Stimulated activated CD4-positive, alpha-beta T cell treated with anti-CD3 and anti-CD28 coated beads, Interleukin-12 subunit alpha, Interleukin-12 subunit beta, amount 100 ng/mL, for 48 hours (primary cell): ENCODE results near the gene ADRA2A.
A peak's percentile ranks its signal among the peaks of the same experiment; 100 is the strongest.

ENCODE experiments used
- DNase-seq, 3 donors: peaks; one replicate each; pipeline ENCODE4 v3.0.0-alpha.2; 2020; ENCODE audit warnings: low read depth in 2 of 3, low spot score in 1 of 3

ADRA2A gene

DNA sequence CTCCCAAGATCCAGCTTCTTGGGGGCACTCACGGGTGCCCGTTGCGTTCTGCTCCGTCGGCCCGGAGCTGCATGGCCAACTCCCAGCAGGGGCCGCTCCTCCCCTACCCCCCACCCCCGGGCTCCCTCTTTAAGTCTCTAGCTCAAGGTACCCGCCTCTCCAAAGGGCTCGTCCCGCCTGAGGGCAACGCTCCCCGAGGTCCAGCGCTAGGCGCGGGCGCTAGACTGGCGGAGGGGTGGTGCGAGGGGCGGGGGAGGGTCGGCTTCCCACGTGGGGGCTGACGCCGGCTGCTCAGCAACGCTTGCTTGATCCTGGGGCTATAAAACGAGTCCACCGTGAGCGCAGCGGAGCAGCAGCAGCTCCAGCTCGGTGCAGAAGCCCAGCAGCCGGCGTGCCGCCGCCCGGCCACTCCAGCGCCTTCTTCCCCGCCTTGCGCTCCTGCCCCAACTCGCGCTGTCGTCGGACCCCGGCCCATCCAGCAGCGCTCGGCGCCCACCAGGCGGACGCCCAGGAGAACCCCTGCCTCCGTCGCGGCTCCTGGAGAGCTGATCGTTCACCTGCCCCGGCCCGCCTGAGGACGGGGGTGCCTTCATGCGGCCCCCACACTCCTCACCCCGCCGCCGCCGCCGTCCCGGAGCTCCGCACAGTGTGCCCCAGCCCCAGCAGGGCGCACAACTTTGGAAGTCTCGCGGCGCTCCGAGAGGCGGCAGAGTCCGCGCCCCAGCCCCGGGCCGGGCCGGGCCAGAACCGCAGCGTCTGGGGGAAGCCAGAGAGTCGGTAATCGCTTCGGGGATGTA is at the start of gene ADRA2A:
Gene ADRA2A (plus strand): TSS at position 348 of the 797 bp plus-strand sequence. CDS start 968 bp downstream, outside the sequence.
- DNase-seq, result peak in 1 of 3 donors; percentile 6

DNA sequence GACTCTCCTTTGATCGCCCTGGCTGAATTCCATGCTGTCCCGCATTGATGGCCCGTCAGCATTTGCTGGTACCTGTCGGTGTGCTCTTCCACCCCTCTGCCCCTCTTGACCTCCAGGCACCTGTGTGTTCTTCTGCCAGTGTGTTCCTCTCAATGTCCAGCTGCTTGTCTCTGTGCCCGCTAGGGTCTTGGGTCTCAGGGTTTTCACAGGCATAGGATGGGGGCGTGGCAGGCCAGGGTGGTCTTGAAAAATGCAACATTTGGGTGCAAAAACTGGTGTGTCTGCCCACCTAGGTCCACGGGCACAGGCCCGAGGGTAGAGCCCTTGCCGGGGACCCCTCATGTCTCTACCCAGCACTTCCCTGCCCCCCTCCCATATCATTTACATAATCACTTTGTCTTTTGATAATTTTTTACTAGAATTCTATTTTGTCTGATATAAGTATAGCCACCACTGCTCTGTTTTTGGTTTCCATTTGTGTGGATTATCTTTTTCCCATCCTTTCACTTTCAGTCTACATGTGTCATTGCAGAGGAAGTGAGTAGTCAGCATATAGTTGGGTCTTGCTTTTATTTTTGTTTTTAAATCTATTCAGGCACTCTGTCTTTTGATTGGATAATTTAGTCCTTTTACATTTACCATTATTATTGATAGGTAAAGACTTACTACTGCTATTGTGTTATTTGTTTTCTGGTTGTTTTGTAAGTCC is 46.6 kb upstream of the ADRA2A start:
- no peak for DNase-seq

DNA sequence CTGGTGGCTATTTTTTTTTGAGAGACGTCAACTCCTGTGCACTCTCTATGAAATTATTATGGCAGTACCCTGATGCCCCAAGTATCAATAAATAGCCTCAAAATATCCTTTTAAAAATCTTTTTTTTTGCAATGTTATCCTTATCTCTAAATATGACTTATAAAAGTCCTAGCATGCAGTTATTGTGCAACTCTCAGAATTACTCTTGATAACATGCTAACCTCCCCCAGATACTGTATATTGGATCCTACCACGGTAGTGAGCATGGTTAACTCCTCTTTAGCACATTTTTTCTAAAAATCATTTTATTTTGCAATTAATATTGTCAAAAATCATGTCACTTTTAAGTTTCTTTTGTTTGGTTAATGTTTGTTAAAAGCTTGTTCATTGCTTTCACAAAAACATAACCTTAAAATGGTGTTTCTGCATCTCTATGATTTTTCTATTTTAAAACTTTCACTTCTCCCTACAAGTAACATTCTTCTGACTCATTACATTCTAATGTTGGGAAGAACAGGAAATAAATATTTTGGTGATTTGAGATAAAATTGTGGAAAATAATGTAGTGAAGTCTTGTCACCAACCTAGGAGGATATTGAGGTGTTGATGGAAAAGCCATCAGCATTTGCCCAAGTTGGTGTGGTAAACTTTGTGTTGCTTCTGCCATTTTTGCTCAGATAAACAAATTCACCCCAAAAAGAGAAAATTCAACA is 42.1 kb upstream of the ADRA2A start:
- DNase-seq, result no peak

DNA sequence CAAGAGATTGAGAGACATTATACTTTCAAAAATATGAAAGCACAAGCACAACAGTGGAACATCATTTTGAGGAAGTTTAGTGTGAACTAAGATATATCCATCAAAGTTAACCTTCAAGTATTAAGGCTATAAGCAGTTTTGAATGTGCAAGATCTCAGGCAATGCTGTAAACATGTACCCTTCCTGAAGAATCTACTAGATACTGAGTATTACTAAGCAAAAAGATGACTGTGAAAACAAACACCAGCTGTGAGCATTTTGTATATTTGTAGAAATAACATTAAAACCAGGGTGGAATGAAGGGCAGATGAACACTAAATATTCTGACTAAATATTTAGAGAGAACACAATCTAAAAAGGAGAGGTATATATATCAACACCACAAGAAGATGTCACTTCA is 41.3 kb upstream of the ADRA2A start:
- no peak for DNase-seq

DNA sequence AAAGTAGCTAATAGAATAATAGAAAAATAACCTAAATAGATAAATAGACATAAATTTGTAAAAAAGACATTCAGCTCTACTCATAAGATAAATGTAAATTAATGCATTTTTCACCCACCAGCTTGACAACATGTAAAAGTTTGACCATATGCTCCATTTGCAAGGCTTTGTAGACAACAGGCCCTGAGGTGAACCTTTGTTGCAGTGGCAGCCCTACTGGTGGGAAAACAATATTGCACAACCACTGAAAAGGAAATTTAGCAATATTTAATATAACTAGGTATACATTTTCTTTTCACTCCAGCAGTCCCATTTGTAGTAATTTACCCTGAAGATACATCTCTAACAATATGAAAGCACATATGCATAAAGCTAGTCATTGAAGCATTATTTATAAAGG is 39.0 kb upstream of the ADRA2A start:
- no peak for DNase-seq

DNA sequence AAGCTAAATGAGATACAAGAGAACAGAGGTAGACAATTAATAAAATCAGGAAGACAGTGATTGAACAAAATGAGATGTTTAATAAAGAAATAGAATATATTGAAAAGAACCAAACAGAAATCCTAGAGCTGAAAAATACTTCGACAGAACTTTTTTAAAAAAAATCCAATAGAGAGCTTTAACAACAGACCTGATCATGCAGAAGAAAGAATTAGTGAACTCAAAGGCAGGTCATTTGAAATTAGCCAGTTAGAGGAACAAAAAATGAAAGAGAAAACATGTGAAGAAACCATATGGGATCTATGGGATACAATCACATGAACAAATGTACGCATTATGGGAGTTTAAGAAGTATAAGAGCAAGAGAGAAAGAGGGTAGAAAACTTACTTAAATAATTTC is 37.3 kb upstream of the ADRA2A start:
- no peak for DNase-seq

DNA sequence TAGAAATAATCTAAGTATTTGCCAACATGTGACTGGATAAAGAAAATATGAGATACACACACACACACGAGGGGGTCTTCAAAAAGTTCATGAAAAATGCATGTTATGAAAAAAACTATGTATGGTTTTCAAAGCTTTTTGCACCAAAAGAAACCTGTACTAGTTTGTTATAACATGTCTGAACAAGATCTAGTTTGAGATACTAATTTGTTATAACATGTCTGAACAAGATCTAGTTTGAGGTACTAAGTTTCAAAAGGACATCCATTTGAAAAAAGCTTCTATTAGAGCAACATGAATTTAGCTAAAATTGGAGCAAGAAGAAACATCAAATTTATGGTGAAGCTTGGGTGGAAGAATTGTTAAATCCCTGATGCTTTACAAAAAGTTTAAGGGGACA is 19.8 kb upstream of the ADRA2A start:
- DNase-seq, result no peak

DNA sequence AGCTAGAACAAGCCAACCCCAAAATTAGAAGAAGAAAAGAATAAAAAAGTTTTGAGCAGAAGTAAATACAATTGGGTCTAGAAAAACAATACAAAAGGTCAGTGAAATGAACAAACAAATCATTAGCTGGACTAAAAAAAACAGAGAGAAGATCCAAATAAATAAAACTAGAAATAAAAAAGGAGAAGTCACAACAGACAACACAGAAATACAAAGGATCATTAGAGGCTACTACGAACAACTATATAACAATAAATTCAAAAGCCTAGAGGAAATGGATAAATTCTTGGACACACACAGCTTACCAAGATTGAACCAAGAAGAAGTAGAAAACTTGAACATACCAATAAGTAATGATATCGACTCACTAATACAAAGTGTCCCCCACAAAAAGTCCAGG is 13.4 kb upstream of the ADRA2A start:
- no peak for DNase-seq

DNA sequence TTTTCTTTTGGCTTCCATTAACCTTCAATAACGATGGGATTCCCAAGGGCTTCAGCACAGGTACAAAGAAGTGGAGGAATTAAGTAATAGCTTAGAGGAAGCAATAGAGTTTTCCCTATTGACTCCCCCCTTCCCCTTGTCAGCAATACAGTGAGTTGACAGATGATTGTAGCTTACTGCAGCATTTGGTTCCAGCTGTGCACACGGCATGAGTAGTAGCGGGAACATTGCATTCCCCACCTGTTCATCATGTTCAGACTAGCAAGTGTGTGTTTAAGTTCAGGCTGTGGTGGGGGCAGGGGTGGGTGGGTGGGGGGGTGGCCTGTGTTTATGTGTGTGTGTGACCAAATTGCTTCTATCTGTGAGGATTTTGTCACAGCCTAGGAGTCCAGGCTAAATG is 4.6 kb upstream of the ADRA2A start:
- DNase-seq, result no peak

DNA sequence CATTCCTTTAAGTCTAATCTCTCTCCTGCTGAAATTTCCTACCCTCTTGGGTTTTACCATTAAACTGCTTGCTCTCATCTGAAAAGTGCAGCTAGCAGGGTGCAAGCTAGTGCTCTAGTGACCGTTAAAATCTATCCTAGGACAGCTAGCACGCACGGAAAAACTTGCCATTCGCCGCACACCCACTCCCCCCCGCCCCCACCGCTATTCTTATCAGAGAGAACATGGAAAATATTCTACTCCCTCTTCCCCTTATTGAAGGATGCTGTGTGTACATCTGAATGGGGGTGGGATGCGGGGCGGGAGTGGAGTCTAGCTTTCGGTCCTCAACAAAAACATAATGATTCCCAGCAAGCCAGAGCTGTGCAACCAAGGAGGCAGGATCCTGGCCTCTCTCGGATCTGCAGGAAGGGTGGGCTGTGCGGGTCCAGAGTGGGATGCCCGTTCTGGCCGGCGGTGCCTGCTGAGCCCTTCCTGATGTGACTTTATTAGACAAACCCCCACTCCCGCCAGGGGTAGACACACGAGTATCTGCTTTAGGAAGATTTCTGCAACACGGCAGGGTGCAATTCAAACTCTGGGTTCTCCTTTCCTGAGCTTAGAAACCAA is 1.1 kb upstream of the ADRA2A start:
- no peak for DNase-seq

DNA sequence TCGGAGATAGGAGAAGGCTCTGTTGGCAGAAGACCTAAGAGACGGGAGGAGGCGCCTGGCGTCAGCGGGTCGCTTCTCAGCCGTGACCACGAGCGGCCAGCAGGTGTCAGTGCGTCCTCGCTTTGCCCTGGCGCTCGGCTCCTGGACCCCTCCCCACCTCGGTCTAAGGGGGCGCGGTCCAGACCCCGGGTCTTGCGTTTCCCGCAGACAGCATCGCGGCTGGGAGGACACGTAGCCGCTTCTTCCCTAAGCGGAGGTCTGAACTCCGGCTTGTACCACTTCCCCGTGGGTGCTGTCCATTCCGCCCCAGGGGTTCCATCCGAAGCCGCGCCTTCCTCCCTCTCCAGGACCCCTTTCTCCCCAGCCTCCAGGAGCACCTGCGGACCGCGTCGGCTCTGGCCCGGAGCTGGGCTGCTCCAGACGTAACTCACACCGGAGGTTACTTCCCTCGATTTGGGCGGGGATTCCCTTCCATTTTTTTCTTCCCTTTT is 593 bp upstream of the ADRA2A start:
- DNase-seq, result peak; percentile 18 to 47 (median 41)

DNA sequence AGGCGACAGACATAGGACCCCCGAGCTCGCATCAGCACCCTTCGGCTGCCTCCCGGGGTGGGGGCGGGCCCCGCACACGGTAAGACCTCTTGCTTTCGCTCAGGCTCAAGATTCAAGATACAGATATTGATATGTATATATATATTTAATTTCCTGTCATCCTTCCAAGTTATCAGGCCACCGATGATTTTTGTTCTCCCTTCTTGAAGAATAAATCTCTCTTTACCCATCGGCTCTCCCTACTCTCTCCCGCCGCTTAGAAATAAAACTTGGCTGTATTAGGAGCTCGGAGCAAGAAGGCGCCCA is 603 bp downstream of the ADRA2A start:
- DNase-seq, result no peak

DNA sequence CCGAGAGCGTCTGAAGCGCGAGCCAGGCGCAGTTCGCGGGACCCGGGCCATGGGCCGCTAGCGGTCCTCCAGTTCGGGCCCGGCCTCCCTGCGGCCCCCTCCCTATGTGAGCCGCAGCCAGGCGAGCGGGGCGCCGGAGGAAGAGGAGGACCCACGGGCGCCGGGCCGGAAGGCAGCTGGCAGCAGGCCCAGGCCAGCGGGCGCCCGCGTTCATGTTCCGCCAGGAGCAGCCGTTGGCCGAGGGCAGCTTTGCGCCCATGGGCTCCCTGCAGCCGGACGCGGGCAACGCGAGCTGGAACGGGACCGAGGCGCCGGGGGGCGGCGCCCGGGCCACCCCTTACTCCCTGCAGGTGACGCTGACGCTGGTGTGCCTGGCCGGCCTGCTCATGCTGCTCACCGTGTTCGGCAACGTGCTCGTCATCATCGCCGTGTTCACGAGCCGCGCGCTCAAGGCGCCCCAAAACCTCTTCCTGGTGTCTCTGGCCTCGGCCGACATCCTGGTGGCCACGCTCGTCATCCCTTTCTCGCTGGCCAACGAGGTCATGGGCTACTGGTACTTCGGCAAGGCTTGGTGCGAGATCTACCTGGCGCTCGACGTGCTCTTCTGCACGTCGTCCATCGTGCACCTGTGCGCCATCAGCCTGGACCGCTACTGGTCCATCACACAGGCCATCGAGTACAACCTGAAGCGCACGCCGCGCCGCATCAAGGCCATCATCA is 1.1 kb downstream of the ADRA2A start:
- DNase-seq, result peak in 1 of 3 donors; percentile 5

DNA sequence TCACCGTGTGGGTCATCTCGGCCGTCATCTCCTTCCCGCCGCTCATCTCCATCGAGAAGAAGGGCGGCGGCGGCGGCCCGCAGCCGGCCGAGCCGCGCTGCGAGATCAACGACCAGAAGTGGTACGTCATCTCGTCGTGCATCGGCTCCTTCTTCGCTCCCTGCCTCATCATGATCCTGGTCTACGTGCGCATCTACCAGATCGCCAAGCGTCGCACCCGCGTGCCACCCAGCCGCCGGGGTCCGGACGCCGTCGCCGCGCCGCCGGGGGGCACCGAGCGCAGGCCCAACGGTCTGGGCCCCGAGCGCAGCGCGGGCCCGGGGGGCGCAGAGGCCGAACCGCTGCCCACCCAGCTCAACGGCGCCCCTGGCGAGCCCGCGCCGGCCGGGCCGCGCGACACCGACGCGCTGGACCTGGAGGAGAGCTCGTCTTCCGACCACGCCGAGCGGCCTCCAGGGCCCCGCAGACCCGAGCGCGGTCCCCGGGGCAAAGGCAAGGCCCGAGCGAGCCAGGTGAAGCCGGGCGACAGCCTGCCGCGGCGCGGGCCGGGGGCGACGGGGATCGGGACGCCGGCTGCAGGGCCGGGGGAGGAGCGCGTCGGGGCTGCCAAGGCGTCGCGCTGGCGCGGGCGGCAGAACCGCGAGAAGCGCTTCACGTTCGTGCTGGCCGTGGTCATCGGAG is 1.8 kb downstream of the ADRA2A start:
- DNase-seq, result no peak

DNA sequence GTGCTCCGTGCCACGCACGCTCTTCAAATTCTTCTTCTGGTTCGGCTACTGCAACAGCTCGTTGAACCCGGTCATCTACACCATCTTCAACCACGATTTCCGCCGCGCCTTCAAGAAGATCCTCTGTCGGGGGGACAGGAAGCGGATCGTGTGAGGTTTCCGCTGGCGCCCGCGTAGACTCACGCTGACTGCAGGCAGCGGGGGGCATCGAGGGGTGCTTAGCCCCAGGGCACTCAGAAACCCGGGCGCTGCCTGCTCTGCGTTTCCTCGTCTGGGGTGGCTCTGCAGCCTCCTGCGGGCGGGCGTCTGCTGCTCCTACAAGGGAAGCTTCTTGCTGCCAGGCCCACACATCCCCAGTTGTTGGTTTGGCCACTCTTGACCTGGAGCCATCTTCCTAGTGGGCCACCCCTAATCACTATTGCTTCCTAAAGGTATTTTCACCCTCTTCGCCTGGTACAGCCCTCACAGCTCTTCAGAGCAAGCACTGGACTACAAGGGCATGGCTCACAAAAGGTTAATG is 2.5 kb downstream of the ADRA2A start:
- no peak for DNase-seq

DNA sequence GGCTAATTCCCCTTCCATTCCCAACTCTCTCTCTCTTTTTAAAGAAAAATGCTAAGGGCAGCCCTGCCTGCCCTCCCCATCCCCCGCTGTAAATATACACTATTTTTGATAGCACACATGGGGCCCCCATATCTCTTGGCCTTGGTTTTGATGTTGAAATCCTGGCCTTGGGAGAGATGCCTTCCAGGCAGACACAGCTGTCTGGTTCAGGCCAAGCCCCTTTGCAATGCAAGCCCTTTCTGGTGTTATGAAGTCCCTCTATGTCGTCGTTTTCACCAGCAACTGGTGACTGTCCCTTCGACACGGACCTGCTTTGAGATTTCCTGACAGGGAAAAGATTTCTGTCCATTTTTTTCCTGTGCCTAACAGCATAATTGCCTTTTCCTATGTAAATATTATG is 3.0 kb downstream of the ADRA2A start:
- no peak for DNase-seq

DNA sequence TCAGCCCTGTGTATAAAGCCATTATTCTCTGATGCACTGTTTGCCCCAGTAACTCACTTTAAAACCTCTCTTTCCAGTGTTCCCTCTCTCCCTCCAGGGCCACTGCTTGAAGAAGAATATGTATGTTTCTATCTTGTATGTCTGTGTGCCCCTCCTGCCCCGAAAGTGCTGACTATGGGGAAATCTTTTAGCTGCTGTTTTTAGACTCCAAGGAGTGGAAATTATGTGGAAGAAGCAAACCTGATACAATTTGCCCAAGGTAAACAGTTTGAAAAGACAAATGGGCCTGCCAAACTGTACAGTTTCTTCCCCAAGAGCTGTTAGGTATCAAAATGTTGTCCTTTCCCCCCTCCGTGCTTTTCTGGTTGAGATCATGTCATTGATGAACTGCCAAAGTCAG is 3.4 kb downstream of the ADRA2A start:
- DNase-seq, result no peak

DNA sequence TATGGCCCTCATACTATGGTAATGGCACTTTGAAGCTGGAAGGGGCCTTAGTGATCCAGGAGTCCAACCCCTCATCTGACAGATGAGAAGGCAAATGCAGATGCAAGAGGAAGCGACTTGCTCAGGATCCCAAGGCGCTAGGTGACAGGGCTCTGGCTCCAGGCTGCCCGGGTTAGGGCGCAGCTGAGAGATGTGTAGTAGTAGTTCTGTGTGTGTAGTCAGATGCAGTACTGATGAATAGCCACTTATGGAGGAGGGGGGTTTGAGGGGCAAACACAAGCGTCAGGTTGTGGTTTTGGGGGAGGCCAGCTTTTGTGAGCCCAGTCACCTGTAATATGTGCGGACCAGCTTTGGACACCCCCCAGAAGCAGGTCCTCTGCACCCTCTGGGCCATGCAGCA is 4.8 kb downstream of the ADRA2A start:
- no peak for DNase-seq

DNA sequence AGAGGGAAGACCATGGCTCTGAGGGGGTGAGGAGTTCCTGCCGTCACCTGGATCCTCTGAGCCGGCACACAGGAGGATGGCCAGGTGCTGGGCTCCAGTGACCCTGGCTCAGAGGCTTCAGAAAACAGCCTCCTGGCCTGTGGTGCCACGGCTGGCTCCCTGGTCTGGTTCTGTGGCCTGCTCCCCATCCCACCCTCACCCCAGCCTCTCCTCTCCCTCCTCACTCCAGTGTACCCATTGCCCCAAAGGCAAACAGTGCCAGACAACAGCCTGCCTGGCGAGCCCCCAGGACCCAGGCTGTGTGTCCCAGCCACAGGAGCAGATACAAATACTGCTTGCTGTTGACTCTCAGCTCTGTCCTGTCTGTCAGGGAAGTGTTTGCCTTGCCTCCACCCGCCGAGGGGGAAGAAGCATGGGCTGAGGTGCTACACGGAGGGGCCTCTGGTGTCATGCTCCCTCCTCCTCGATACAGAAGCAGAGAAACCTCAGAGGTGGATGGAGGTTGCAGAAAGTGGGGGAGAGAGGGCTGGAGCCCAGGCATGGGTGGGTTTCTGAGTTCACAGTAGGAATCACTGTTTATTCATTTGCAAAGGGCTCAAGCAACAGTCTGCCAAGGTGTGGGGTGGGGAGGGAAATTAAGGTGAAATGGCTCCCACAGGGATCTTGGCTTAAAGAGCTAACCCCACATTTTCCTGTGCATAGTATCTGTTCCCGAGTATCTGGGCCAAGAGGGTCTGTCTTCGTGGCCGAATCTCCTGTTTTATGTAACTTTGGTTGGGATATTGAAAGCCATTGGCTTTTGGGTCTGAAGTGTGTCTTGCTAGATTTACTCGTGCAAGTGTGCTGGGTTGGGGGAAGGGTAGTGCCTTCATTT is 5.5 kb downstream of the ADRA2A start:
- no peak for DNase-seq
